ENCODE measurements around the gene RAPGEF3.

RAPGEF3 gene

GRCh38 chr12:47755655-47756562 lies 2.8 kb downstream of the RAPGEF3 start:
- peak; percentile 57 for DNase-seq (ENCODE audit: low spot score)

- DNase-seq (ENCODE audit: low spot score), result peak; percentile 58
Measured at GRCh38 chr12:47754881-47755280, 3.8 kb downstream of the RAPGEF3 start.

DNA sequence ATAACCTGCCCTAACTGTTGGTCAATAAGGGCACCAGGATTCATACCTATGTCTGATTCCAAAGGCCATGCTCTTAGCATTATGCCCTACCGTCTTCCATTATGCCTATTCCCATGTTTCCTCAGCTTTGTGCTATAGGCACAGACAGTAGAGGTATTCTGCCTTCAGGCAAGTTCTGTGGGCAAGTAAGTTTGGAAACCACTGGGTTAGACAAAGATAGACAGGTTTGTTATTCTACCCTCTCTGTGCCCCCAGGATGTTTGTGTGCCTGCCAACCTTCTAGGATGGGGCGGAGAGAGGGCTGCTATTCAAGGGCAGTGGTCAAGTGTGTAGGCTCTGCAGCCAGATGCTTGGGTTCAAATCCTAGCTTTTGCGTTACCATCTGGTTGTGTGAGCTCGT lies 4.6 kb downstream of the RAPGEF3 start:
- no peak for DNase-seq (ENCODE audit: low spot score)

- DNase-seq (ENCODE audit: low spot score), result peak; percentile 38
Measured at GRCh38 chr12:47753021-47754001, 5.4 kb downstream of the RAPGEF3 start.

- DNase-seq (ENCODE audit: low spot score), result no peak
Measured at GRCh38 chr12:47752552-47752951, 6.1 kb downstream of the RAPGEF3 start.

DNA sequence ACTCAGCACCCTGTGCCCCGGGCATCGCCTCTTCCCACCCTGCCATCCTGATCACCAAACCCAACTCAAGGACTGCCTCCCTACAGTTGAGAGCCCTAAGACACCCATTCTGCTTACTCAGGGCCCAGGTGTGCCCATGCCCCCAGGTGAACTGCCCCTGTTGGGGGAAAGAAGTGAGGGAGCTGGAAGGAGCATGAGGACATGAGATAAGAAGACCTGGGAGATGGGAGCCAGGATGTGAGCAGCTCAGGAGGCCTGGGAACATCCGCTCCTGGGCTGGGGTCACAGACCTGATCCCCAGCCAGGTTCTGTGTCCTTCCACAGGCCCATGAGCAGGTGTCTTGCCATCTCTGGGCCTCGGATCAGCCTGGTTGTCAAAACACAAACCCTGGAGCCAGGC lies 6.6 kb downstream of the RAPGEF3 start:
- no peak for DNase-seq (ENCODE audit: low spot score)

DNA sequence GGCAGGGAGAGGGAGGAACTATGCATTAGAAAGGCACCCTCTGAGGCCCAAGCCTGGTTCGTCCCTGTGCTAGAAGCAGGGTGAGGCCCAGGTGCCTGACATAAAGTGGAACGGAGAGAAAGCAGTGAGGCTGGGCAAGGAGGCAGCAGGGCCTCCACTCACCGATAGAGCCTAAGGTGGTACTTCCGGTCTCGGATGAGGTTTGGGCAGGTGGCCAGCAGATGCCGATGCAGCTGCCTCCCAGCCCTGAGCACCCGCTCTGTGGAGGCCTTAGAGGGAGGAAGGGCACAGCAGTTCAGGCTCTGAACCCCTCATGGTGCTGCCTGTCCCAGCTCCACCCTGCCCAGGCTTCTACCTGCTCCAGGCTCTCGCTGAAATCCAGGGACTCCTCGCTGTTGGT lies 7.1 kb downstream of the RAPGEF3 start:
- DNase-seq (ENCODE audit: low spot score), result no peak

GRCh38 chr12:47750916-47751470 lies 7.7 kb downstream of the RAPGEF3 start:
- no peak for DNase-seq (ENCODE audit: low spot score)

GRCh38 chr12:47750229-47750798 lies 8.4 kb downstream of the RAPGEF3 start:
- DNase-seq (ENCODE audit: low spot score), result no peak

GRCh38 chr12:47748899-47749298 lies 9.8 kb downstream of the RAPGEF3 start:
- DNase-seq (ENCODE audit: low spot score), result no peak

- no peak for DNase-seq (ENCODE audit: low spot score)
Measured at GRCh38 chr12:47748507-47748828, 10.2 kb downstream of the RAPGEF3 start.

- DNase-seq (ENCODE audit: low spot score), result no peak
Measured at GRCh38 chr12:47747596-47748506, 10.8 kb downstream of the RAPGEF3 start.

DNA sequence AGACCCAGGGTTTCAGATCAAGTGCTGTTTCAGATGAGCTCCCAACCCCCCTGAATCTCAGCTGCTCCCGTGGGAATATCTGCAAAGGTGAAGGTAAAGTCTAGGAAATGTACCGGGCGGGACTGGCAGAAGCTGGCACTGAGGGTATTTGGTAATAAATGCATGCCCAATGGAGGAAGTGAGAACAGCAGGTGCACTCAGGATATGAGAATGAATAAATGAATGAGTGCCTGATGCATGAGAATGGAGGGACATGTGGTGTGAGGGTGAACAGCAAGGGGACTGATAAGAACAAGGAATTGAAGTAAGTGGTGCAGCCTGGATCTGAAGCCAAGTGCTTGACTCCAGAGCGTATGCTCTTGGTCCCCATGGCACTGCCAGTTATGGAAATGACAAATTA lies 11.6 kb downstream of the RAPGEF3 start:
- DNase-seq (ENCODE audit: low spot score), result no peak

DNA sequence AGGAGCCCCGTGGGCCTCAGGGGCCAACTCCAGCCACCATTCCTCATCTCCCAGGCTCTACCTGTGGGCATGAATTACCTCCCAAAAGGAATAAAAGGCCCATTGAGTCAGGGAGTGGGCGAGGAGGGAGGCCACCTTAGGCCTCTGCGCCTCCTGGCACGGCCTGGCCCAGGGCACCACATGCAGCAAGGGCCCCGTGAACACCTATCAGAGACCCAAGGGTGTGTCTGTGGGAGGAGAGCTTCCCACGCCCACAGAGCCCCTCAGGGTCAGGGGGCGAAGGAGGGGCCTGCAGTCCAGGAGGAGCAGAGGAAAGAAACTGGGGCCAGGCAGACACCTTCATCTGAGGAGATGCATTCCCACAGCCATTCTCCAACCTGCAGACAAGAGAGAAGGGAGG lies 12.2 kb downstream of the RAPGEF3 start:
- no peak for DNase-seq (ENCODE audit: low spot score)

DNA sequence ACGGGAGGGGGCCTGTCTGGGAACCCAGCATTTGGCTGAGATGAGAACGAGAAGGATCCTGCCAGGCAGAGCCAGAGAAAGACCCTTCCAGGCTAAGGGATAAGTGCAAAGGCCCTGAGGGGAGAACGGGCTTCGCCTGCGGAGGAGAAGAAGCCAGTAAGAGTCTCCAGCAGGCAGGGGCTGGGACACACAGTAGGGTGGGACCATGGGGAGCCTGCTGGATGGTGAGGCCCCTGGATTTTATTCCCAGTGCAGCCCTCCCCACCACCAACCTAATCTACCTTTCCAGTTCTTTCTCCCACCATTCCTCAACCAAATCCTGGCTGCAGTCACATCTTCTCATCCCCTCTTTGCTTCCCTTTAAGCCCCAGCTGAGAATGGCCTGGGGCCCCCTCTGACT lies 12.6 kb downstream of the RAPGEF3 start:
- DNase-seq (ENCODE audit: low spot score), result no peak

GRCh38 chr12:47745485-47746041 lies 13.1 kb downstream of the RAPGEF3 start:
- no peak for DNase-seq (ENCODE audit: low spot score)

DNA sequence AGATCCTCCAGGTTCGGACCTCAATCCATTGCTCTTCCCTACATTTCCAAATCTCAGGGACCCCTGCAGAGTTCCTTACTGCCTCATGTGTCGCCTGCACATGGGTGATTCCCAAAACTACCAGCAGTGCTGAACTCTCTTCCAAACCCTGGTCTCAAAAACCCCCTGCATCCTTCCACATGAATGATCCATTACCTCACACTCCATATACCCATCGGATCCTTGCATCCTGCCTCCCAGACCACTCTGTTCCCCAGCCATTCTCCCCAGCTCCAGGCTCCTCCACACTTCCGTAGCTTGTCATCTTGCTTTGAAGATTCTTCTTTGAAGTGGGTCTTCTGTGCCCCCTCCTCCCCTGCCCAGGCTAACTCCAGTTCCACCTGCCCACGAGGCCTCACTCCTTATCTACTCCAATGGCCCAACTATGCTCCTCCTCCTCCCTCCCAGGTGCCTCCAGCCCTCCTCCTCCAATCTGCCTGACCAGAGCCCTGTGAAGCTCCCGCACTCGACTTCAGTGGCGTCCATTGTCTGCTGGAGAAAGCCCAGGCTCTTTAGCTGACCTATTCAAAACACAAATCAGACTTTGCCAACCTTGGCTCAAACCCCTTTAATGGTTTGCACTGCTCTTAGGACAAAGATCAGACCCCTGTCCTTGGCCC lies 13.8 kb downstream of the RAPGEF3 start:
- DNase-seq (ENCODE audit: low spot score), result no peak

DNA sequence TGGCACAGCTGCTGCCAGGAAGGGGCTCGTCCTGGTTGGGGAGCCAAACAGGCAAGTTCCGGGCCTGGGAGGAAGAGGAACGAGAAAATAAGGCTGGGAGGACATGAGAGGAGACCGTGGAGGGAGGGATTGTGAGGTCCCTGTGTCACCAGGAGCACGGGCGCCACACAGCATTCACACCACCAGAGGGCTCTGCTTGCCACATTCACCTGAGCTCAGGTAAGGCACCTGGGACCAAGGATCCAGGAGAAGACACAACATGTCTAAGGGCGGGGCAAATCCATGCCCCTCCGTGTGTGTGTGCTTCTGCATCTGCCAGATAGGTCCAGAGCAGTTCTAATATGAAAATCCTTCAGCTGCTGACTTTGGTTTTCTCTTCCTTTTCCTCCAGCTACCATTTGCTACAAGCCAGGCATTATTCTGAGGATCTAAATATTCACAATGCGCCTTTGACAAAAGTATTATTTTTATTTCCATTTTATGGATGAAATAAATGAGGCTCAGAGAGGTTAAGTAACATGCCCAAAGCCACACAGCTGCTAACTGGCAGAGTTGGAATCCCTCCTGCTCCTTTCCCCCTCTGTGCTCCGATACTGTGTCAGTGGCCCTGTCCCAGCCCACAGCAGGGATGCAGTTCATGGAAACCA lies 14.6 kb downstream of the RAPGEF3 start:
- no peak for DNase-seq (ENCODE audit: low spot score)

DNA sequence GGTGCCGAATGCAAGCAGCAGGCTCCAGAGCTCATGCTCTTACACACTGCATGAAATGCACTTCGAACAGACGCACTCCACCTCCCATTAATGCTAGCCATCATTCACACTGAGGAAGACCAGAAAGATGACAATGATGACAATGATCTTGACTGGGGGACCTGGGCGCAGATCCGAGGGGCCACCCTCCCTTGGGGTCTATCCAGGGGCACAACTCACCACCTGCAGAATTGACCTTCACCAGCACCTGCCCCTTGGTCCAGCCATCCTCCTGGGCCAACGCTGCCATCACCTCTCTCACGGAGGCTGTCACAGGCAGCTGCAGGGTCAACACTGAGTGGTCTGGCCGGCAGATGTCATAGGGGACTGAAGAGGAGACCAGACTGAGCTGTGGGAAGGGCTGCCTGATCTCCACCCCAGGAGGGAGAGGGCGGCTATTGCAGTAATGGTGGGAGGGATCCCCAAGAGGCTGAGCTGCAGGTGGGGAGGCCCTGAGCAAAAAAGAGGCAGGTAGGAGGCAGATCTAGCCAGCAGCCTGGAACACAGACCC lies 15.3 kb downstream of the RAPGEF3 start:
- DNase-seq (ENCODE audit: low spot score), result no peak

Data from globus pallidus (tissue), 1 donor.